Activated naive CD4-positive, alpha-beta T cell treated with anti-CD3 and anti-CD28 coated beads for 36 hours (primary cell): ENCODE measurements around the gene GSG1L. TPM values are rescaled to one million over a fixed set of nuclear protein-coding genes. Genes with fewer than 3 reads are reported as not detected.

ENCODE experiments used
- CTCF ChIA-PET: fragments of 350-600 bp; sonication (Branson Sonifier 250); formaldehyde crosslinking; loops from one replicate; lab custom pipeline; 2021; ENCODE audit warnings: antibody characterized with exemption; lab: Charles Lee
- DNase-seq: peaks from one replicate; pipeline ENCODE4 v3.0.0-alpha.2; 2020
- H3K27ac Mint-ChIP-seq: one replicate; pipeline ENCODE4 v1.8.0; 2021; ENCODE audit warnings: mild to moderate bottlenecking, mixed read lengths
- H3K27me3 Mint-ChIP-seq: one replicate; pipeline ENCODE4 v1.8.0; 2021; ENCODE audit warnings: low read depth, mixed read lengths
- H3K36me3 Mint-ChIP-seq: one replicate; pipeline ENCODE4 v1.8.0; 2021; ENCODE audit warnings: low read depth, mixed read lengths
- H3K4me1 Mint-ChIP-seq: one replicate; pipeline ENCODE4 v1.8.0; 2021; ENCODE audit warnings: low read depth, mixed read lengths
- H3K4me3 Mint-ChIP-seq: one replicate; pipeline ENCODE4 v1.8.0; 2021; ENCODE audit warnings: mild to moderate bottlenecking, moderate library complexity, mixed read lengths
- H3K9me3 Mint-ChIP-seq: one replicate; pipeline ENCODE4 v1.8.0; 2021; ENCODE audit warnings: mixed read lengths
- intact Hi-C: fragments of 100-400 bp; cut with micrococcal nuclease; formaldehyde crosslinking; loops from one replicate; pipeline ENCODE4 v1.15.1; 2023
- total RNA-seq, 2 experiments: library from RNA; stranded (reverse); gene quantifications; one replicate each; pipeline ENCODE4 v1.2.3, GENCODE V29; 2021

The GSG1L gene
- total RNA-seq, 2 experiments from 2014 or later, result not detected

DNA sequence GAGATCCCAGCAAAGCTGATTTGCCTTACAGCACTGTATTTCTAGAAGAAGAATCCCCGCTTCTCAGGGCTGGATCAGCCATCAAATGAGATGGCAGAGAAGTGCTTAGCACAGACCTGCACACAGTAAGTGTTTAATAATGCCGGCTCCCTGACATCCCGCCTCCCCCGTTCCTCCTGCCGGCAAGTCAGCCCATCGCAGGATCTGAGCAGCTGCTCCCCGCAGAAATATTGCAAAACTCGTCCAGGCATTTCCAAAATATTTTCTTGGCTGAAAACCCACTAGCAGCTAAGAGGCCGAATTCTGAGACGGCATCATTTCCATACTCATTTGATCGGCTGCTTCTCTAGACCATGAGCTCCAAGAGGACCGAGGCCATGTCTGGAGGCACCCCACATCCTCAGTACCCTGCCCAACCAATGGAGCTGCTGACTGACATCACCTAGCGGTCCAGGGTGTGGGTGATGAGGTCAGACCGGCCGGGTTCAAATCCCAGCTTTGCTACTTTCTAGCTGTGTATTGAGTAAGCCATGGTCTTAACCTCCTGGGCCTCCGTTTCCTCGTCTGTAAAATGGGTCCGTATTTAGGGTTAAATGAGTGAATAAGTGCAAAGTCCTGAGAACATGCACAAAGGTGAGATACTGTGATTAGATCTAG, 262.1 kb downstream of the GSG1L start:
- no peaks in the 10 kb centered on the region for H3K9me3 Mint-ChIP-seq
- H3K4me1 Mint-ChIP-seq, result no peaks in the 10 kb centered on the region
- intact Hi-C loops, result no loop called here
- CTCF ChIA-PET, result no interaction called here
- no peaks in the 10 kb centered on the region for H3K36me3 Mint-ChIP-seq
- H3K27me3 Mint-ChIP-seq, result peaks cover 12% of the 10 kb centered on the region
- H3K27ac Mint-ChIP-seq, result no peak overlapping the region
- H3K4me3 Mint-ChIP-seq, result no peak overlapping the region
- no peak for DNase-seq

DNA sequence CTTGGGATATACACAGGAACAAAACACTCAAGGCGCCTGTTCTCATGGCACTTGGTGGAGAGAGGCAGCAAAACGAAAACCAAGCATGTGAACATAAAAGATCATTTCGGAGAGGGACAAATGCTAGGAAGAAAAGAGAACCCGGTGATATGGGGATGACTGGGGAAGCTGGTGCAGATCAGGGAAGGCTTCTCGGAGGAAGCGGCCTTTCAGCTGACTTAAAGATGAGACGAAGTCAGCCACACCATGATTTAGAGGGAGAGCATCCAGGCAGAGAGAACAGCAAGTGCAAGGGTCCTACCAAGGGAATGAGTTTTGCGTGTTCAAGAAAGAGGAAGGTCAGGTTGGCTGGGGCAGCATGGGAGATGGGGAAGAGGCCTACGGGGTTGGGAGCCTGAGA, 262.7 kb downstream of the GSG1L start:
- H3K27ac Mint-ChIP-seq, result no peak overlapping the region
- H3K4me1 Mint-ChIP-seq, result no peaks in the 10 kb centered on the region
- CTCF ChIA-PET, result no interaction called here
- DNase-seq, result no peak
- H3K4me3 Mint-ChIP-seq, result no peak overlapping the region
- peaks cover 14% of the 10 kb centered on the region for H3K27me3 Mint-ChIP-seq
- intact Hi-C loops, result no loop called here
- no peaks in the 10 kb centered on the region for H3K36me3 Mint-ChIP-seq
- H3K9me3 Mint-ChIP-seq, result no peaks in the 10 kb centered on the region

DNA sequence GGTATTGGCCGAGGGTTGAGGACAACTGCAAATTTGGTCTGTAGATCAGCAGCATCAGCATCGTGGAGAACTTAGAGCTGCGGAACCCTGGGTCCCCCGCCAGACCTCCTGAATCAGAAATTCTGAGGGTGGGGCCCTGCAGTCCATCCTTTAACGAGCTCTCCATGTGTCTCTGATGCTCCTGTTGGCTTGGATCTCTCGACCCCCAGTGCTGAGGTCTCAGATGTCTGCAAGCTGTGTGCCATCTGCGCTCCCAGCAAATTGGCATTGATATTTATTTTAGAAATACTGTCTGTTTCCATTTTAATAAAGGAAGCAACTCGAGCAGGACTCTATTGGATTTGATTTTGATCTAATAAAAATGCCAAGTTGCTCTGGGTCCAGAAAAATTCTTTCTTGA, 263.6 kb downstream of the GSG1L start:
- H3K27ac Mint-ChIP-seq, result no peak overlapping the region
- CTCF ChIA-PET, result no interaction called here
- H3K36me3 Mint-ChIP-seq, result no peaks in the 10 kb centered on the region
- H3K4me1 Mint-ChIP-seq, result no peaks in the 10 kb centered on the region
- peaks cover 16% of the 10 kb centered on the region for H3K27me3 Mint-ChIP-seq
- DNase-seq, result no peak
- intact Hi-C loops, result no loop called here
- no peaks in the 10 kb centered on the region for H3K9me3 Mint-ChIP-seq
- H3K4me3 Mint-ChIP-seq, result no peak overlapping the region

DNA sequence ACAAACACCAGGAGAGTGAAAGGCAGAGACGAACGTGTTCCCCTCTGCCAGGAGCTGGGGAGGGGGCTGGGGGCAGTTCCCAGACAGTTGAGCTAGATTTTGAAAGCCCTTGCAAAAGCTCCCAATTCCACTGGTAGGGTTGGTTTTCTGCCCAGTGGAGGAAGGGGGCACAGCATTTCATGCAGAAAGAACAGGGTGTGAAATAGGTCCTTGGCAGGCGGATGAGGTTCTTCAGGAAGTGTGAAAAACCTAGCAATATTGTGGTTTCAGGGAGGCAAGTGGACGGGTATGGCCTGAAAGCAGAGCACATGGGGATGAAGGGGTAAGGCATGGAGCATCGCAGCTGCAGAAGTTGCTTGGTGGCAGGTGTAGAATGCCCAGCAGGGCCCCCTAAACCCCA, 265.3 kb downstream of the GSG1L start:
- H3K27ac Mint-ChIP-seq, result no peak overlapping the region
- no peaks in the 10 kb centered on the region for H3K36me3 Mint-ChIP-seq
- H3K9me3 Mint-ChIP-seq, result no peaks in the 10 kb centered on the region
- peaks cover 8% of the 10 kb centered on the region for H3K27me3 Mint-ChIP-seq
- H3K4me3 Mint-ChIP-seq, result no peak overlapping the region
- intact Hi-C loops, result no loop called here
- H3K4me1 Mint-ChIP-seq, result no peaks in the 10 kb centered on the region
- no peak for DNase-seq
- CTCF ChIA-PET, result no interaction called here

DNA sequence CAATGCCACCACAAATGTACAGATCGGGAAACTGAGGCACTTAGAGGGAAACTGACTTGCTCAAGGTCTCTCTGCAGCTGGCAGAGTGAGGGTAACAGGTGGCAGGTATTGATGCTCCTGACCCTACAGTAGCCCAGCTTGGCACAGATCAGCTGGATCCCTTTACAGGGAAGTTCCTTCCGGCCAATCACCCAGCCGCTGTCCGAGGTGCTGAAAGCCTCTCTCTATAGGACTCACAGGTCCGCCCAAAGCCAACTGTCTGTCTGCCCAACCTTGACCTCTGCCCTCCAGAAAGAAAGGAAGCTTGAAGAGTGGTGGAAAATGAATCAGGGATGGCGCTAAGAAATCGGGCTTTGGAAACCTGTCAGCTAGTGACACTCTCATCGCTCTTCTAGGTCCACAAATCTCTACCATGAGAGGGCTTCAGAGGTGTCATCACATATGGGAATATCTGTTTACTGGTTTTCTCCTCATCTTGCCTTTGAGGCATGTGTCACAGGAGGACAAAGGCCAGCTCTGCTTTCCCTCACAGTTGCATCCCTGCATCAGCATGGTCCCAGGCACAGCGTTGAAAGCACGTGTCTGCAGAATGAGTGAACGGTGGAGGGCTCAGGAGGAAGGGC, 267.4 kb downstream of the GSG1L start:
- H3K36me3 Mint-ChIP-seq, result no peaks in the 10 kb centered on the region
- H3K4me1 Mint-ChIP-seq, result no peaks in the 10 kb centered on the region
- CTCF ChIA-PET, result no interaction called here
- intact Hi-C loops, result no loop called here
- DNase-seq, result peak; percentile 63
- H3K9me3 Mint-ChIP-seq, result no peaks in the 10 kb centered on the region
- H3K27ac Mint-ChIP-seq, result no peak overlapping the region
- peaks cover 4% of the 10 kb centered on the region for H3K27me3 Mint-ChIP-seq
- no peak overlapping the region for H3K4me3 Mint-ChIP-seq

DNA sequence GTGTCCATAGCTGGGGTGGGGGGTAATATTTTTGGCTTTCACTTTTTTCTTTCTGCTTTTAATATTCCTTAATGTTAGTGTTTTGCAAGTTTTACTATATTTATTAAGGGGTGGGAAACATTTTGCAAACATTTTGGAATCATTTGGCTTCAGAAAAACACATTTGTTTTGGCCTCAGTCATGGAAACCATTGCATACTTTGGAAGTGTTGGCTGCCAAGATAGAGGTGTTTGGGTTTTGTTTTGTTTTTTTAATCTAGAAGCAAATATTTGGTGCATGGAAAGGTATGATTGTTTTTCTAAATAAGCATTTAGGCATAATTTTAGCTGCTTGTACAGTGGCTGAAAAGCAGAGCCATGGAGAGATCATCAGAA, 270.3 kb downstream of the GSG1L start:
- CTCF ChIA-PET, result interaction anchor here (0.5 kb wide), 1 partner anchor 39 kb away, joined by 3 read pairs; no protein-coding TSS in a partner anchor
- Mint-ChIP-seq H3K4me3 (no peak overlapping the region), H3K9me3 (no peaks in the 10 kb centered on the region), H3K27ac (no peak overlapping the region), H3K27me3 (peaks cover 4% of the 10 kb centered on the region), H3K36me3 (no peaks in the 10 kb centered on the region), H3K4me1 (no peaks in the 10 kb centered on the region)
- intact Hi-C loops, result no loop called here
- no peak for DNase-seq

DNA sequence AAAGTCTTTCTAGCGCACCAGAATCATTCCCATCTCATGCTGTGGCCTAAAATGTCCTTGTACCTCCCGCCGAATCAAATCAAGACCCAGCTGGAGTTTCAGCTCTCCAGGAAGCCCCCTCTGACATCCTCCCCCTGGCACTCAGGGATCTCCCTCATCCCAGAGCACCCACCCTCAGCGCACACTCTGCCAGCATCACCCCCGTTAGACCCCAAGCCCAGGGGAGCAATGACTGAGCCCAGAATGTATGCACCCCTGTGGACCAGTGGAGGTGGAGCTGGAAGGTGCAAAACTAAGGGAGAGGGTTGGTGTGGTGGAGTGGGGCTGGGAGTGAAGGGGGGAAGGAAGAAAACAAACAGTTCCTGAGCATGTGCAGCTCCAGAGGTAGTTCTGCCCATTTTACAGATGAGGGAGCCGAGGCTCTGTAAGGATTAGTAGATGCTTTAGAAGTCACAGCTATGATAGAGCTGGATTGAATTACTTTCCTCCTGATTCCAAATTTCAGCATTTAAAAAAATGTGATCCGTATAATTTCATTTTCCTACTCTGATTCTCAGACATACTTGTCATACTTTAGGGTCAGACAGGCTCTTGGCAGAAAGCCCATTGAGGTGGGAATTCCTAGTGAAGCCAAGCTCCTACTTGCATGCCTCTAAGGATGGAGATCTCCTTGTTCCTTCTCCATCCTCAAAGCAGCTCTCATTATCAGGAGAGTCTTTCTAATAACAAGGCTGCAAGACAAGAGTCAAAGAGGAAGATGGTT, 270.8 kb downstream of the GSG1L start:
- no peak overlapping the region for H3K4me3 Mint-ChIP-seq
- no peak overlapping the region for H3K27ac Mint-ChIP-seq
- no peaks in the 10 kb centered on the region for H3K36me3 Mint-ChIP-seq
- no peak for DNase-seq
- no peaks in the 10 kb centered on the region for H3K9me3 Mint-ChIP-seq
- intact Hi-C loops, result no loop called here
- peaks cover 4% of the 10 kb centered on the region for H3K27me3 Mint-ChIP-seq
- H3K4me1 Mint-ChIP-seq, result no peaks in the 10 kb centered on the region
- CTCF ChIA-PET, result interaction anchor here (0.5 kb wide), 1 partner anchor 38 kb away, joined by 3 read pairs; no protein-coding TSS in a partner anchor

DNA sequence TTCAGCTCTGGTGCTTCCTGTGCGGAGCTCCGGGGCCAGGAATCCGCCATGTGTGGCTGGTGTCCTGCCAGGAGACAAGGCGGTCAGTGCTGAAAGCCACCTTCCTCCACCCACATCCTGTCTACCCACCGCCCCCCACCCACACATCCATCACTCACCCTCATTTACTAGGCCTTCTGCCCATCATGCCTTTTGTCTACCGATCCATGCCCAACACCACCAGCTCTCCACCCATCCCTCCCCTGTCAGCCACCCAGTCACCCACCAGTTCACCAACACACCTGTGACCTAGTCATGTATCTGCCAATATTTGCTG, 272.2 kb downstream of the GSG1L start:
- H3K36me3 Mint-ChIP-seq, result no peaks in the 10 kb centered on the region
- no peak overlapping the region for H3K4me3 Mint-ChIP-seq
- H3K27me3 Mint-ChIP-seq, result peaks cover 4% of the 10 kb centered on the region
- H3K4me1 Mint-ChIP-seq, result no peaks in the 10 kb centered on the region
- DNase-seq, result no peak
- H3K27ac Mint-ChIP-seq, result no peak overlapping the region
- intact Hi-C loops, result no loop called here
- H3K9me3 Mint-ChIP-seq, result no peaks in the 10 kb centered on the region
- CTCF ChIA-PET, result no interaction called here

DNA sequence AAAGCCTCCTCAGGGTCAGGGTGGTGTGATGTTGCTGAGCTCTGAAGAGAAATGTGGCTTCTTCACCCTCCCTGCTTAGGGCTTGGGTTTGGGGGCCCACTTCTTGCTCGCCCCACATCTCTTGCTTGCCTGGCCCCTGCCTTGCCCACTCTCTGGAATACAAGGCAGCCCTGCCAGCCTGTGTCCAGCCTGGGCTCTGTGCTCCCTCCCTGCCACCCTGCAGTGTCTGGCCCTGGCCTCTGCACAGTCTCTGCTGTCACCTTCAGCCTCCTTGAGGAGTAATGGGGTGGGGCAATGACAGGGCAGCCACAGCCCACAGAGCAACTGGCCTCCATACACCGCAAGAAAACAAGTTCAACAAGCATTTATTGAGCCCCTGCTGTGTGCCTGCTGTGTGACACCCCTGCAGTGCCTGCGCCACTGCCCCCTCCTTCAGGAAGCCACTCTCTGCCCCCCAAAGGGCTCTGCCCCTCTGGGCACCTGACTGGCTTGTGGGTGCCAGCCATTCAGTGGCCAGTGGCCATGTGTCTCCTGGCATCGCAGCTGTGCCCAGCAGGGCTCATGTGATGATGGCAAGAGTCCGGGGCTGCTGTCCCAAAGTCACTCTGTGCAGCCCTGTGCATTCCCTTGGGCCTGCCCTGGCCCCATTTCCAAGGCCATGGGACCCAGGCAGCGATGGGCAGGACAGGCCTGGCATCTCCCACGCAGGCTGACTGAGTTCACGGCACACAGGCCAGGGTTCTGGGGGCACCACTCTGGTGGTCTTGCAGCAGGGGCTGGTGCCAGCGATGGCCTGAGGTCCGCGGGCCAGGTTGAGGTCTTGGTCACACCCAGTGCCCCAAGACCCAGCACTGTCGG, 272.7 kb downstream of the GSG1L start:
- no peak overlapping the region for H3K27ac Mint-ChIP-seq
- DNase-seq, result no peak
- no peaks in the 10 kb centered on the region for H3K36me3 Mint-ChIP-seq
- CTCF ChIA-PET, result no interaction called here
- peaks cover 2% of the 10 kb centered on the region for H3K27me3 Mint-ChIP-seq
- no peak overlapping the region for H3K4me3 Mint-ChIP-seq
- no peaks in the 10 kb centered on the region for H3K4me1 Mint-ChIP-seq
- H3K9me3 Mint-ChIP-seq, result no peaks in the 10 kb centered on the region
- intact Hi-C loops, result no loop called here

DNA sequence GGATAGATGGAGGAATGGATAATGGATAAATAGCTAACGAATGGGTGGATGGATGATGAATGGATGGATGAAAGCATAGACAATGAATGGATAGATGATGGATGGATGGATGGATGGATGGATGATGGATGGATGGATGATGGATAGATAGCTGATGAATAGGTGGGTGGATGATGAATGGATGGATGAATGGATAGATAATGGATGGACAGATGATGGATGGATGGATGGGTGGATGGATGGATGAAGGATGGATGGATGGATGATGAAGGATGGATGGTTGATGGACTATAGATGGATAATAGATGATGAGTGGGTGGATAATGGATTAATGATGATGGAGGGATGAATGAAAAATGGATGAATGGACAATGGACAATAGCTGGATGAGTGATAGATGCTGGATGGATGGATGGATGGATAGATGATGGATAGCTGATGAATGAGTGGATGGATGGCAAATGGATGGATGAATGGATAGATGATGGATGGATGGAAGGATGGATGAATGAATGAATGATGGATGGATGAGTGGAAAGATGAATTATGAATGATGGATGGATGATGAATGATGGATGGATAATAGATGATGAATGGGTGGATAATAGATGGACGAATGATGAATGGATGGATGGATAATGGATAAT, 273.8 kb downstream of the GSG1L start:
- no peaks in the 10 kb centered on the region for H3K4me1 Mint-ChIP-seq
- no peaks in the 10 kb centered on the region for H3K36me3 Mint-ChIP-seq
- CTCF ChIA-PET, result interaction anchor here (0.6 kb wide), 1 partner anchor 680 kb away, joined by 5 read pairs; no protein-coding TSS in a partner anchor

DNA sequence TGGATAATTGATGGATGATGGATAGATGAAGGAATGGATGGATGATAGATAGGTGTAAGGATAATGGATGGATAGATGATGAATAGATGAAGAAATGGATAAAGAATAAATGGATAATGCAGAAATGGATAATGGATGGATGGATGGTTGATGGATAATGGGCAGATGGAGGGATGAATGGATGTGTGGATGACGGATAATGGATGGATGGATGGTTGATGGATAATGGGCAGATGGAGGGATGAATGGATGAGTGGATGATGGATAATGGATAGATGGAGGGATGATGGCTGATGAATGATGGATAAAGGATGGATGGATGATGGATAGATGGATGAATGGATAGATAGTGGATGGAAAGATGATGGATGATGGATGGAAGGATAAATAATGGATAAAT, 274.4 kb downstream of the GSG1L start:
- CTCF ChIA-PET, result interaction anchor here (0.6 kb wide), 1 partner anchor 679 kb away, joined by 5 read pairs; no protein-coding TSS in a partner anchor
- no peak overlapping the region for H3K4me3 Mint-ChIP-seq
- H3K27me3 Mint-ChIP-seq, result no peaks in the 10 kb centered on the region
- no peaks in the 10 kb centered on the region for H3K4me1 Mint-ChIP-seq
- intact Hi-C loops, result no loop called here
- no peaks in the 10 kb centered on the region for H3K36me3 Mint-ChIP-seq
- H3K27ac Mint-ChIP-seq, result no peak overlapping the region
- DNase-seq, result no peak
- no peaks in the 10 kb centered on the region for H3K9me3 Mint-ChIP-seq

More for the DNA sequence above, 273.8 kb downstream of the GSG1L start:
- DNase-seq, result no peak
- Mint-ChIP-seq H3K9me3 (no peaks in the 10 kb centered on the region), H3K4me3 (no peak overlapping the region), H3K27ac (no peak overlapping the region), H3K27me3 (no peaks in the 10 kb centered on the region)
- intact Hi-C loops, result no loop called here

DNA sequence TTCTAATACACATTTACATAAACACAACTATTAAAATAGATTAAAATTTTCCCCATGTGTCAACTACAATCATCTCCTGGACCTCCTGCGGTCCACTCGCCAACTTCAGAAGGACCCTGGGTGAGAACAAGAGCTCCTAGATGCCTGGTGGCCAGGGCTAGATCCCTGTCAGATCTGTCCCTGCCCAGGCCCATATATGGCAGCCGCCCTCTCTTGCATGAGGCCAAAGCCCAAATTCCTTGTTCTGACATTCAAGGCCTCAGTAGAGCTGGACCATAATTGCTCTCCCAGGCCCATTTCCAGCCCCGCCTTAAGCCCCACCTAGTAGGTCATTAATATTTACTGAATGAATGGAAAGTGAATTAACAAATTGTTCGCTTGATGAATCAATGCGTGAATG, 275.8 kb downstream of the GSG1L start:
- no peak for DNase-seq
- Mint-ChIP-seq H3K4me3 (no peak overlapping the region), H3K27ac (no peak overlapping the region), H3K4me1 (no peaks in the 10 kb centered on the region), H3K9me3 (no peaks in the 10 kb centered on the region), H3K27me3 (no peaks in the 10 kb centered on the region), H3K36me3 (no peaks in the 10 kb centered on the region)
- CTCF ChIA-PET, result no interaction called here
- intact Hi-C loops, result no loop called here
